HEK293 (cell line): ENCODE measurements around the gene PIM1.

Experiments used
- CTCF ChIA-PET: fragments of 350-600 bp; formaldehyde crosslinking; extraction: SDS; loops from one replicate; lab custom pipeline; 2021; ENCODE audit warnings: antibody characterized with exemption; lab: Yijun Ruan, JAX
- POLR2A ChIA-PET: fragments of 300-600 bp; formaldehyde crosslinking; extraction: SDS; loops from one replicate; lab custom pipeline; 2020; ENCODE audit warnings: antibody characterized with exemption, inconsistent platforms; lab: Yijun Ruan, JAX
- H3K27ac ChIP-seq: fragments of 200-500 bp; sonication (Bioruptor generic); 2 replicates; pipeline ENCODE4 v1.5.1; 2014; ENCODE audit warnings: low read depth, low read length, control low read depth, inconsistent platforms; ENCODE audit errors: extremely low read depth
- H3K36me3 ChIP-seq, 2 experiments: fragments of 200-500 bp in 1 of 2; sonication (Bioruptor generic) in 1 of 2; 1 replicate in 1 of 2; 2 replicates in 1 of 2; pipeline ENCODE4 v1.5.1; 2014 to 2017; ENCODE audit warnings: inconsistent platforms in 2 of 2, low read length in 2 of 2; ENCODE audit not compliant: control insufficient read depth in 2 of 2, insufficient read depth in 1 of 2
- H3K4me1 ChIP-seq: fragments of 200-500 bp; sonication (Bioruptor generic); 2 replicates; pipeline ENCODE4 v1.5.1; 2014; ENCODE audit warnings: mild to moderate bottlenecking, low read length, inconsistent platforms; ENCODE audit not compliant: control insufficient read depth, insufficient read depth
- H3K4me3 ChIP-seq: 2 replicates; pipeline ENCODE4 v1.5.1; 2011; ENCODE audit warnings: low read depth, mild to moderate bottlenecking, control low read depth, low read length, moderate library complexity
- H3K9me3 ChIP-seq: fragments of 200-500 bp; sonication (Bioruptor generic); 2 replicates; pipeline ENCODE4 v1.5.1; 2014; ENCODE audit warnings: low read depth, low read length, inconsistent platforms; ENCODE audit not compliant: control insufficient read depth, insufficient read depth
- KLF1 ChIP-seq: fragments of 450-650 bp; formaldehyde crosslinking; IDR thresholded peaks from 2 replicates; pipeline ENCODE4 v1.5.1; 2016; ENCODE audit warnings: missing biosample characterization, missing genetic modification characterization
- KLF9 ChIP-seq: fragments of 450-650 bp; formaldehyde crosslinking; IDR thresholded peaks from 2 replicates; pipeline ENCODE4 v1.5.1; 2016; ENCODE audit warnings: missing biosample characterization, missing genetic modification characterization, low read depth
- REPIN1 ChIP-seq: fragments of 450-650 bp; formaldehyde crosslinking; IDR thresholded peaks from 2 replicates; pipeline ENCODE4 v1.5.1; 2017; ENCODE audit warnings: missing biosample characterization, missing genetic modification characterization, low read depth
- SP3 ChIP-seq: fragments of 450-650 bp; formaldehyde crosslinking; IDR thresholded peaks from 2 replicates; pipeline ENCODE4 v1.5.1; 2016; ENCODE audit warnings: missing biosample characterization, missing genetic modification characterization
- ZFHX2 ChIP-seq: fragments of 450-650 bp; formaldehyde crosslinking; conservative IDR thresholded peaks from 2 replicates; pipeline ENCODE4 v1.5.1; 2016; ENCODE audit warnings: missing biosample characterization, missing genetic modification characterization
- ZNF132 ChIP-seq: fragments of 450-650 bp; formaldehyde crosslinking; IDR thresholded peaks from 2 replicates; pipeline ENCODE4 v1.5.1; 2017; ENCODE audit warnings: missing biosample characterization, missing genetic modification characterization, borderline replicate concordance
- ZNF133 ChIP-seq: fragments of 450-650 bp; formaldehyde crosslinking; IDR thresholded peaks from 2 replicates; pipeline ENCODE4 v1.5.1; 2016; ENCODE audit warnings: missing biosample characterization, missing genetic modification characterization
- ZNF155 ChIP-seq: fragments of 450-650 bp; formaldehyde crosslinking; IDR thresholded peaks from 2 replicates; pipeline ENCODE4 v1.5.1; 2016; ENCODE audit warnings: missing biosample characterization, missing genetic modification characterization
- ZNF16 ChIP-seq: fragments of 450-650 bp; formaldehyde crosslinking; IDR thresholded peaks from 2 replicates; pipeline ENCODE4 v1.5.1; 2016; ENCODE audit warnings: low read depth, missing biosample characterization, missing genetic modification characterization
- ZNF169 ChIP-seq: fragments of 450-650 bp; formaldehyde crosslinking; IDR thresholded peaks from 2 replicates; pipeline ENCODE4 v1.5.1; 2016; ENCODE audit warnings: missing biosample characterization, missing genetic modification characterization
- ZNF18 ChIP-seq: fragments of 450-650 bp; formaldehyde crosslinking; IDR thresholded peaks from 2 replicates; pipeline ENCODE4 v1.5.1; 2016; ENCODE audit warnings: missing biosample characterization, missing genetic modification characterization
- ZNF311 ChIP-seq: fragments of 450-650 bp; formaldehyde crosslinking; IDR thresholded peaks from 2 replicates; pipeline ENCODE4 v1.5.1; 2017; ENCODE audit warnings: missing biosample characterization, missing genetic modification characterization, borderline replicate concordance
- ZNF324 ChIP-seq: fragments of 450-650 bp; formaldehyde crosslinking; IDR thresholded peaks from 2 replicates; pipeline ENCODE4 v1.5.1; 2016; ENCODE audit warnings: missing biosample characterization, missing genetic modification characterization
- ZNF354C ChIP-seq: fragments of 450-650 bp; formaldehyde crosslinking; IDR thresholded peaks from 2 replicates; pipeline ENCODE4 v1.5.1; 2016; ENCODE audit warnings: missing biosample characterization, missing genetic modification characterization, low read depth, borderline replicate concordance
- ZNF404 ChIP-seq: fragments of 450-650 bp; formaldehyde crosslinking; IDR thresholded peaks from 2 replicates; pipeline ENCODE4 v1.5.1; 2017; ENCODE audit warnings: missing biosample characterization, missing genetic modification characterization
- ZNF48 ChIP-seq: fragments of 450-650 bp; formaldehyde crosslinking; IDR thresholded peaks from 2 replicates; pipeline ENCODE4 v1.5.1; 2016; ENCODE audit warnings: missing biosample characterization, missing genetic modification characterization
- ZNF514 ChIP-seq: fragments of 450-650 bp; formaldehyde crosslinking; IDR thresholded peaks from 2 replicates; pipeline ENCODE4 v1.5.1; 2016; ENCODE audit warnings: missing biosample characterization, missing genetic modification characterization
- ZNF530 ChIP-seq: fragments of 450-650 bp; formaldehyde crosslinking; IDR thresholded peaks from 2 replicates; pipeline ENCODE4 v1.5.1; 2016; ENCODE audit warnings: low read depth, missing biosample characterization, missing genetic modification characterization
- ZNF544 ChIP-seq: fragments of 450-650 bp; formaldehyde crosslinking; IDR thresholded peaks from 2 replicates; pipeline ENCODE4 v1.5.0; 2017; ENCODE audit warnings: missing biosample characterization, missing genetic modification characterization
- ZNF623 ChIP-seq: fragments of 450-650 bp; formaldehyde crosslinking; IDR thresholded peaks from 2 replicates; pipeline ENCODE4 v1.5.1; 2016; ENCODE audit warnings: missing biosample characterization, missing genetic modification characterization
- ZNF76 ChIP-seq: fragments of 450-650 bp; formaldehyde crosslinking; IDR thresholded peaks from 2 replicates; pipeline ENCODE4; 2016; ENCODE audit warnings: low read depth, missing biosample characterization, missing genetic modification characterization, borderline replicate concordance
- ZNF785 ChIP-seq: fragments of 450-650 bp; formaldehyde crosslinking; IDR thresholded peaks from 2 replicates; pipeline ENCODE4 v1.5.1; 2016; ENCODE audit warnings: missing biosample characterization, missing genetic modification characterization
- ZNF792 ChIP-seq: fragments of 450-650 bp; formaldehyde crosslinking; IDR thresholded peaks from 2 replicates; pipeline ENCODE4 v1.5.1; 2016; ENCODE audit warnings: missing biosample characterization, missing genetic modification characterization
- ZNF837 ChIP-seq: fragments of 450-650 bp; formaldehyde crosslinking; IDR thresholded peaks from 2 replicates; pipeline ENCODE4 v1.5.1; 2016; ENCODE audit warnings: missing biosample characterization, missing genetic modification characterization
- TF ChIP-seq, protein P1 (sequence below): fragments of 450-650 bp; formaldehyde crosslinking; IDR thresholded peaks from 2 replicates; pipeline ENCODE4 v1.5.1; 2016; ENCODE audit warnings: missing biosample characterization, missing genetic modification characterization
- TF ChIP-seq, protein P2 (sequence below): fragments of 450-650 bp; formaldehyde crosslinking; IDR thresholded peaks from 2 replicates; pipeline ENCODE4 v1.5.1; 2016; ENCODE audit warnings: missing biosample characterization, missing genetic modification characterization, borderline replicate concordance

Gene PIM1

DNA sequence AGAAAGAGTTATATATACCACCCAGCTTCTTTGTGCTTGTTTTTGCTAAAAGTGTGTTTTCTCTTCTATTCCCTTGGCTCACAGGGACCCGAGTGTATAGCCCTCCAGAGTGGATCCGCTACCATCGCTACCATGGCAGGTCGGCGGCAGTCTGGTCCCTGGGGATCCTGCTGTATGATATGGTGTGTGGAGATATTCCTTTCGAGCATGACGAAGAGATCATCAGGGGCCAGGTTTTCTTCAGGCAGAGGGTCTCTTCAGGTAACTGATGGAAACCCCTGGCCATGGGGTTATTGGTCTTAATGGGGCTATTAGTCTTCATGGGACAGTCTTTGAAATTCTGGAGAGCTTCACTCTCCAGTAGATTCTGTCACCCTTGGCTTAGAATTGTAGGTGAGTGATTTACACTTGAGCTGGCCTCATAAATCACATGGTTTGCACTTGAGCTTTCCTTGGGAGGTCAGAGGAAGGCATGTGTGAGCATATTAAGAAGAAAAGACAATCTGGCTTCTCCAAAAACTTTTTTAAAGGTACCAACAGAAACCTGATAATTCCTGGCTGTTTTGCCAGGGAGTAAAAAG, 3.0 kb downstream of the PIM1 start:
- Histone ChIP-seq H3K4me1 (peaks cover 3% of the 10 kb centered on the region), H3K9me3 (no peaks in the 10 kb centered on the region), H3K36me3 (peaks cover 6 to 40% of the 10 kb centered on the region in 2 experiments; a peak in 1 of 3 replicates), H3K27ac (no peak overlapping the region), H3K4me3 (no peak overlapping the region)
- TF ChIP-seq ZNF76 (tag by site-specific recombination) (no peak), ZNF544 (no peak), SP3 (tag by site-specific recombination) (no peak), ZNF792 (tag by site-specific recombination) (no peak), ZNF530 (tag by site-specific recombination) (no peak), ZNF354C (tag by site-specific recombination) (no peak), ZNF785 (tag by site-specific recombination) (no peak), ZNF155 (tag by site-specific recombination) (no peak), KLF9 (tag by site-specific recombination) (no peak), ZNF514 (no peak), ZNF132 (tag by site-specific recombination) (no peak), ZNF133 (tag by site-specific recombination) (no peak)
- ChIA-PET CTCF (interaction anchor here (0.6 to 18.8 kb wide), 24 partner anchors 12 to 407 kb away, joined by 3 to 401 read pairs (median 6); no protein-coding TSS in a partner anchor), POLR2A (interaction anchor here (0.7 to 5.9 kb wide), 9 partner anchors 12 to 187 kb away, joined by 3 to 82 read pairs (median 10); partner anchors contain the start of gene MTCH1)

DNA sequence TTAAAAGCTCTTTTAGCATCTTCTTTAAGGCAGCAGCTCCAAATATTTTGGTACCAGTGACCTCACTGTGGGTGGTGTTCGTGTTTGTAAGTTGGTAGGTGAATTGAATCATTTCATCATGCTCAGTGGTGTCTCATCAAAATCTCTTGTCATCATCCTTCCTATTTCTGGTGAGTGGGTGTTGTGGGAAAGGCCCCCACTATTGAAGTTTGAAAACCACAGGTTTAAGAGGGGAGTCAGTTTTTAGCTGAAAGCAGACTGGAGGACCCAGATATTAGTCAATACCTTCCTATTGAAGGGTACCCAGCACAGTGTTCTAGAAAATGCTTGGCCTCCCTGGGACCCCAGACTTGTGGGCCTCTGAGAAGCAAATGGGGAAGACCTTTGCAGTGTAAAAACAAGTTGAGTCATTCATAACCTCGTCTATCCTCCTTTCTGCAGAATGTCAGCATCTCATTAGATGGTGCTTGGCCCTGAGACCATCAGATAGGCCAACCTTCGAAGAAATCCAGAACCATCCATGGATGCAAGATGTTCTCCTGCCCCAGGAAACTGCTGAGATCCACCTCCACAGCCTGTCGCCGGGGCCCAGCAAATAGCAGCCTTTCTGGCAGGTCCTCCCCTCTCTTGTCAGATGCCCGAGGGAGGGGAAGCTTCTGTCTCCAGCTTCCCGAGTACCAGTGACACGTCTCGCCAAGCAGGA, 3.7 kb downstream of the PIM1 start:
- H3K36me3 ChIP-seq, result peaks cover 6 to 40% of the 10 kb centered on the region in 2 experiments; a peak in 1 of 3 replicates
- TF ChIP-seq, protein P1, sequence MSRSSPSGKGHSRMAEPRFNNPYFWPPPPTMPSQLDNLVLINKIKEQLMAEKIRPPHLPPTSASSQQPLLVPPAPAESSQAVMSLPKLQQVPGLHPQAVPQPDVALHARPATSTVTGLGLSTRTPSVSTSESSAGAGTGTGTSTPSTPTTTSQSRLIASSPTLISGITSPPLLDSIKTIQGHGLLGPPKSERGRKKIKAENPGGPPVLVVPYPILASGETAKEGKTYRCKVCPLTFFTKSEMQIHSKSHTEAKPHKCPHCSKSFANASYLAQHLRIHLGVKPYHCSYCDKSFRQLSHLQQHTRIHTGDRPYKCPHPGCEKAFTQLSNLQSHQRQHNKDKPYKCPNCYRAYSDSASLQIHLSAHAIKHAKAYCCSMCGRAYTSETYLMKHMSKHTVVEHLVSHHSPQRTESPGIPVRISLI (tag by site-specific recombination), result no peak
- TF ChIP-seq ZFHX2 (tag by site-specific recombination) (peak; percentile 40; the same call in 1 of the 2 replicates), ZNF837 (tag by site-specific recombination) (no peak), ZNF623 (tag by site-specific recombination) (no peak)
- ChIA-PET POLR2A (interaction anchor here (0.7 to 5.9 kb wide), 5 partner anchors 16 to 153 kb away, joined by 3 to 82 read pairs (median 3); no protein-coding TSS in a partner anchor), CTCF (interaction anchor here (0.6 to 18.8 kb wide), 14 partner anchors 13 to 408 kb away, joined by 3 to 401 read pairs (median 8); no protein-coding TSS in a partner anchor)
- H3K27ac ChIP-seq, result no peak overlapping the region
- peaks cover 3% of the 10 kb centered on the region for H3K4me1 ChIP-seq
- H3K4me3 ChIP-seq, result no peak overlapping the region
- H3K9me3 ChIP-seq, result no peaks in the 10 kb centered on the region

DNA sequence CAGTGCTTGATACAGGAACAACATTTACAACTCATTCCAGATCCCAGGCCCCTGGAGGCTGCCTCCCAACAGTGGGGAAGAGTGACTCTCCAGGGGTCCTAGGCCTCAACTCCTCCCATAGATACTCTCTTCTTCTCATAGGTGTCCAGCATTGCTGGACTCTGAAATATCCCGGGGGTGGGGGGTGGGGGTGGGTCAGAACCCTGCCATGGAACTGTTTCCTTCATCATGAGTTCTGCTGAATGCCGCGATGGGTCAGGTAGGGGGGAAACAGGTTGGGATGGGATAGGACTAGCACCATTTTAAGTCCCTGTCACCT, 4.2 kb downstream of the PIM1 start:
- Histone ChIP-seq H3K36me3 (peaks cover 6 to 40% of the 10 kb centered on the region in 2 experiments; a peak in 1 of 3 replicates), H3K27ac (no peak overlapping the region), H3K9me3 (no peaks in the 10 kb centered on the region), H3K4me1 (no peaks in the 10 kb centered on the region), H3K4me3 (no peak overlapping the region)
- ChIA-PET POLR2A (interaction anchor here (0.7 to 5.9 kb wide), 3 partner anchors 16 to 154 kb away, joined by 3 to 82 read pairs (median 3); no protein-coding TSS in a partner anchor), CTCF (interaction anchor here (0.6 to 18.8 kb wide), 6 partner anchors 36 to 408 kb away, joined by 3 to 401 read pairs (median 18); no protein-coding TSS in a partner anchor)
- TF ChIP-seq ZNF18 (no peak), ZNF404 (tag by site-specific recombination) (no peak), ZNF16 (tag by site-specific recombination) (no peak), ZNF311 (tag by site-specific recombination) (no peak), ZNF169 (tag by site-specific recombination) (no peak), ZNF48 (no peak), ZNF324 (no peak), KLF1 (tag by site-specific recombination) (no peak), REPIN1 (tag by site-specific recombination) (no peak)
- TF ChIP-seq, protein P2, sequence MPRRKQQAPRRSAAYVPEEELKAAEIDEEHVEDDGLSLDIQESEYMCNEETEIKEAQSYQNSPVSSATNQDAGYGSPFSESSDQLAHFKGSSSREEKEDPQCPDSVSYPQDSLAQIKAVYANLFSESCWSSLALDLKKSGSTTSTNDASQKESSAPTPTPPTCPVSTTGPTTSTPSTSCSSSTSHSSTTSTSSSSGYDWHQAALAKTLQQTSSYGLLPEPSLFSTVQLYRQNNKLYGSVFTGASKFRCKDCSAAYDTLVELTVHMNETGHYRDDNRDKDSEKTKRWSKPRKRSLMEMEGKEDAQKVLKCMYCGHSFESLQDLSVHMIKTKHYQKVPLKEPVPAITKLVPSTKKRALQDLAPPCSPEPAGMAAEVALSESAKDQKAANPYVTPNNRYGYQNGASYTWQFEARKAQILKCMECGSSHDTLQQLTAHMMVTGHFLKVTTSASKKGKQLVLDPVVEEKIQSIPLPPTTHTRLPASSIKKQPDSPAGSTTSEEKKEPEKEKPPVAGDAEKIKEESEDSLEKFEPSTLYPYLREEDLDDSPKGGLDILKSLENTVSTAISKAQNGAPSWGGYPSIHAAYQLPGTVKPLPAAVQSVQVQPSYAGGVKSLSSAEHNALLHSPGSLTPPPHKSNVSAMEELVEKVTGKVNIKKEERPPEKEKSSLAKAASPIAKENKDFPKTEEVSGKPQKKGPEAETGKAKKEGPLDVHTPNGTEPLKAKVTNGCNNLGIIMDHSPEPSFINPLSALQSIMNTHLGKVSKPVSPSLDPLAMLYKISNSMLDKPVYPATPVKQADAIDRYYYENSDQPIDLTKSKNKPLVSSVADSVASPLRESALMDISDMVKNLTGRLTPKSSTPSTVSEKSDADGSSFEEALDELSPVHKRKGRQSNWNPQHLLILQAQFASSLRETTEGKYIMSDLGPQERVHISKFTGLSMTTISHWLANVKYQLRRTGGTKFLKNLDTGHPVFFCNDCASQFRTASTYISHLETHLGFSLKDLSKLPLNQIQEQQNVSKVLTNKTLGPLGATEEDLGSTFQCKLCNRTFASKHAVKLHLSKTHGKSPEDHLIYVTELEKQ (tag by site-specific recombination), result no peak
